Urinary bladder (tissue), 4 donors: ENCODE results near the gene LAMTOR1. TPM values are rescaled to one million over a fixed set of nuclear protein-coding genes. Genes with fewer than 3 reads are reported as not detected.
A peak's percentile ranks its signal among the peaks of the same experiment; 100 is the strongest.

Experiments used
- DNase-seq: peaks from one replicate; pipeline ENCODE4 v3.0.0-alpha.2; 2015; ENCODE audit errors: extremely low spot score
- H3K27ac ChIP-seq: one replicate; pipeline ENCODE4 v1.5.1; 2013; ENCODE audit warnings: low read depth, mild to moderate bottlenecking, moderate library complexity
- H3K36me3 ChIP-seq: one replicate; pipeline ENCODE4 v1.6.1; 2013; ENCODE audit warnings: mild to moderate bottlenecking, moderate library complexity; ENCODE audit not compliant: insufficient read depth
- H3K4me1 ChIP-seq: one replicate; pipeline ENCODE4 v1.6.1; 2013; ENCODE audit warnings: mild to moderate bottlenecking, moderate library complexity; ENCODE audit not compliant: insufficient read depth
- H3K4me3 ChIP-seq: one replicate; pipeline ENCODE4 v1.5.1; 2013; ENCODE audit warnings: low read depth, low read length
- WGBS: extraction: QIAGEN DNeasy Blood & Tissue Kit; methylation state at CpG from one replicate; pipeline ENCODE4 v1.1.7; 2013; 5-methylcytosine and 5-hydroxymethylcytosine counted together
- polyA plus RNA-seq: library from polyadenylated mRNA; stranded (reverse); fragments of 200-250 nt; gene quantifications from one replicate; pipeline ENCODE4 v1.2.3, GENCODE V29; 2013
- total RNA-seq: library from RNA; depleted of rRNA; stranded (reverse); fragments of >200 nt; gene quantifications from one replicate; pipeline ENCODE4 v1.2.3, GENCODE V29; 2014
- donor health status: healthy with polysubstance abuse.
- donor health status: healthy.

LAMTOR1 gene
- total and polyA plus RNA-seq, 2 donors, result 32.4 to 147 TPM

GRCh38 chr11:72083414-72083813 lies 19.7 kb downstream of the LAMTOR1 start:
- 81% methylated on average over 2 of the region's 2 CpGs for WGBS
- Histone ChIP-seq H3K36me3 (no peaks in the 10 kb centered on the region), H3K27ac (no peak overlapping the region), H3K4me1 (peaks cover 2% of the 10 kb centered on the region), H3K4me3 (no peak overlapping the region)
- no peak for DNase-seq

GRCh38 chr11:72081821-72082453 lies 21.2 kb downstream of the LAMTOR1 start:
- no peaks in the 10 kb centered on the region for H3K36me3 ChIP-seq
- no peak overlapping the region for H3K4me3 ChIP-seq
- H3K27ac ChIP-seq, result peak overlapping the region; percentile 30
- WGBS, result 91% methylated on average over 3 of the region's 3 CpGs
- peak; percentile 39 for DNase-seq
- peaks cover 2% of the 10 kb centered on the region for H3K4me1 ChIP-seq

GRCh38 chr11:72081184-72081644 lies 21.9 kb downstream of the LAMTOR1 start:
- no peak for DNase-seq
- peak overlapping the region; percentile 86 for H3K27ac ChIP-seq
- 66% methylated on average over 21 of the region's 21 CpGs for WGBS
- H3K36me3 ChIP-seq, result no peaks in the 10 kb centered on the region
- H3K4me1 ChIP-seq, result peaks cover 2% of the 10 kb centered on the region
- peak overlapping the region; percentile 34 for H3K4me3 ChIP-seq

- H3K4me3 ChIP-seq, result peak within 1 kb of the TSS; percentile 71
- no peaks in the 10 kb centered on the region for H3K36me3 ChIP-seq
- under 1% methylated on average over 60 of the region's 60 CpGs for WGBS
- H3K27ac ChIP-seq, result peak within 1 kb of the TSS; percentile 92
- H3K4me1 ChIP-seq, result peaks cover 2% of the 10 kb centered on the region
- DNase-seq, result peak; percentile 100
Observed at GRCh38 chr11:72080326-72081183, 22.5 kb downstream of the LAMTOR1 start, which contains the start of the genes LRRC51 and NUMA1. LRRC51 (plus strand) TSS chr11:72080850; CDS start chr11:72089084, 8,234 bp downstream. NUMA1 (minus strand) TSS chr11:72080542; CDS start chr11:72035943, 44,599 bp downstream.

- H3K36me3 ChIP-seq, result no peaks in the 10 kb centered on the region
- peak overlapping the region; percentile 92 for H3K27ac ChIP-seq
- H3K4me3 ChIP-seq, result peak overlapping the region; percentile 71
- peaks cover 2% of the 10 kb centered on the region for H3K4me1 ChIP-seq
- WGBS, result 3% methylated on average over 16 of the region's 16 CpGs
- peak; percentile 28 for DNase-seq
Observed at GRCh38 chr11:72079819-72080325, 23.2 kb downstream of the LAMTOR1 start.

GRCh38 chr11:72078477-72078876 lies 24.6 kb downstream of the LAMTOR1 start:
- 52% methylated on average over 6 of the region's 6 CpGs for WGBS
- H3K4me1 ChIP-seq, result peaks cover 2% of the 10 kb centered on the region
- no peak overlapping the region for H3K4me3 ChIP-seq
- no peaks in the 10 kb centered on the region for H3K36me3 ChIP-seq
- H3K27ac ChIP-seq, result peak overlapping the region; percentile 79
- DNase-seq, result no peak

GRCh38 chr11:72075756-72076155 lies 27.3 kb downstream of the LAMTOR1 start:
- WGBS, result 72% methylated on average over 4 of the region's 4 CpGs
- no peak for DNase-seq
- H3K4me3 ChIP-seq, result no peak overlapping the region
- no peak overlapping the region for H3K27ac ChIP-seq
- peaks cover 2% of the 10 kb centered on the region for H3K4me1 ChIP-seq
- no peaks in the 10 kb centered on the region for H3K36me3 ChIP-seq

GRCh38 chr11:72075109-72075508 lies 28.0 kb downstream of the LAMTOR1 start:
- peaks cover 2% of the 10 kb centered on the region for H3K4me1 ChIP-seq

GRCh38 chr11:72072348-72072747 lies 30.7 kb downstream of the LAMTOR1 start:
- 55% methylated on average over 3 of the region's 3 CpGs for WGBS
- H3K36me3 ChIP-seq, result no peaks in the 10 kb centered on the region
- DNase-seq, result no peak
- peak overlapping the region; percentile 39 for H3K27ac ChIP-seq
- H3K4me1 ChIP-seq, result no peaks in the 10 kb centered on the region
- no peak overlapping the region for H3K4me3 ChIP-seq

More at GRCh38 chr11:72075109-72075508, 28.0 kb downstream of the LAMTOR1 start:
- no peaks in the 10 kb centered on the region for H3K36me3 ChIP-seq
- no peak overlapping the region for H3K4me3 ChIP-seq
- 70% methylated on average over 1 of the region's 1 CpG for WGBS
- DNase-seq, result no peak
- H3K27ac ChIP-seq, result no peak overlapping the region

GRCh38 chr11:72070491-72070890 lies 32.6 kb downstream of the LAMTOR1 start:
- DNase-seq, result no peak
- Histone ChIP-seq H3K36me3 (no peaks in the 10 kb centered on the region), H3K27ac (peak overlapping the region; percentile 57), H3K4me1 (no peaks in the 10 kb centered on the region), H3K4me3 (no peak overlapping the region)
- WGBS, result 91% methylated on average over 7 of the region's 7 CpGs

GRCh38 chr11:72069787-72070251 lies 33.3 kb downstream of the LAMTOR1 start:
- DNase-seq, result no peak
- Histone ChIP-seq H3K36me3 (no peaks in the 10 kb centered on the region), H3K27ac (peak overlapping the region; percentile 79), H3K4me3 (no peak overlapping the region), H3K4me1 (no peaks in the 10 kb centered on the region)
- 2% methylated on average over 2 of the region's 2 CpGs for WGBS

- no peaks in the 10 kb centered on the region for H3K4me1 ChIP-seq
- DNase-seq, result no peak
- H3K36me3 ChIP-seq, result no peaks in the 10 kb centered on the region
- peak overlapping the region; percentile 79 for H3K27ac ChIP-seq
- H3K4me3 ChIP-seq, result no peak overlapping the region
Observed at GRCh38 chr11:72069200-72069599, 33.9 kb downstream of the LAMTOR1 start.

GRCh38 chr11:72067676-72068075 lies 35.4 kb downstream of the LAMTOR1 start:
- Histone ChIP-seq H3K4me1 (no peaks in the 10 kb centered on the region), H3K4me3 (no peak overlapping the region), H3K36me3 (no peaks in the 10 kb centered on the region), H3K27ac (no peak overlapping the region)
- DNase-seq, result no peak
